ENCODE data around the gene STEAP2.
A peak's percentile ranks its signal among the peaks of the same experiment; 100 is the strongest.
"Not testable (repeated sequence)": the region's sequence is repeated elsewhere in the genome, so short reads cannot be mapped to it uniquely, and the experiment has no call there.

Gene STEAP2

DNA sequence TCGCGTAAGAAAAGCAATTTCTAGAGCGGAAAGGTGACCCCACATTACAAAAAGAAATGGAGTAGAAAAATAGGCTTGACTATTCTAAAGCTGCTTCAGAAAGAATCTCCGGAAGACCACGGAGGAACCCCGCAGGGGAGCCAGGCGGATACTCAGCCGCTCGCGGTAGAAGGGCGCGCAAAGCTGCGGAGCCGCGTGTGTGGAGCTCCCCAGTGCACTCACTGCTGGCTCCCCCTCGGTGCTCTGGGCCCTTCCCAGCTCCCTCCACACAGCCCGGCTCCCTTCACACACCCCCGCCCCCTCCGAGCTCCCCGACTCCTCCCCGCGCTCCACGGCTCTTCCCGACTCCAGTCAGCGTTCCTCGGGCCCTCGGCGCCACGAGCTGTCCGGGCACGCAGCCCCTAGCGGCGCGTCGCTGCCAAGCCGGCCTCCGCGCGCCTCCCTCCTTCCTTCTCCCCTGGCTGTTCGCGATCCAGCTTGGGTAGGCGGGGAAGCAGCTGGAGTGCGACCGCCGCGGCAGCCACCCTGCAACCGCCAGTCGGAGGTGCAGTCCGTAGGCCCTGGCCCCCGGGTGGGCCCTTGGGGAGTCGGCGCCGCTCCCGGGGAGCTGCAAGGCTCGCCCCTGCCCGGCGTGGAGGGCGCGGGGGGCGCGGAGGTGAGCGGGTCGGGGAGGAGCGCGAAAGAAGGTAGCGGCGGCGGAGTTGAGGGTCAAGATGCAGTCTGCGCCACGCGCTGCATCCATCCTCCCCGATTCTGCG, at the start of gene STEAP2:
Gene STEAP2 (plus strand): TSS at position 350 of the 758 bp plus-strand sequence. CDS start 13,343 bp downstream, outside the sequence.
- DNase-seq = peak; percentile 19 to 93 (median 75)

DNA sequence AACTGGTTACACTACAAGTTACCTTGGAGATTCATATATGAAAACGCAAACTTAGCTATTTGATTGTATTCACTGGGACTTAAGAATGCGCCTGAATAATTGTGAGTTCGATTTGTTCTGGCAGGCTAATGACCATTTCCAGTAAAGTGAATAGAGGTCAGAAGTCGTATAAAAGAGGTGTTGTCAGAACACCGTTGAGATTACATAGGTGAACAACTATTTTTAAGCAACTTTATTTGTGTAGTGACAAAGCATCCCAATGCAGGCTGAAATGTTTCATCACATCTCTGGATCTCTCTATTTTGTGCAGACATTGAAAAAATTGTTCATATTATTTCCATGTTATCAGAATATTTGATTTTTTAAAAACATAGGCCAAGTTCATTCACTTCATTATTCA, 48.0 kb upstream of the STEAP2 start:
- DNase-seq = no peak

DNA sequence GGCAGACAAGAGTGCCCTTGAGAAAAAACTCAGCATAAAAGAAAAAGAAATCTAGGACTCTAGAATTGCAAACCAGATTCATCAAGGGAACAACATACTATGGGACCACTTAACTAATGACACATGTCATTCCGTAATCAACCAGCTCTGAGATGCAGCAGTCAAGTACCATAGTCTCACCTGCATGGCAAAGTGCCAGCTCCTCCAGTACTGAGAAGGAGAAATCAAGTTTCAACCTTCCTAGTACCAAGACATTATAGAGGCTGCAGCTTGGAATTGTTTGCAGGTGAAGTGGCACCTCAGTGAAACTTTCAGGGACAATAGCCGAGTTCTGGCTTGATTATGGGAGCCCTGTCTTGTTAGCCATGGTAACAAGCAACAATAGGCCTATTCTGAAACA, 45.8 kb upstream of the STEAP2 start:
- no peak for DNase-seq

DNA sequence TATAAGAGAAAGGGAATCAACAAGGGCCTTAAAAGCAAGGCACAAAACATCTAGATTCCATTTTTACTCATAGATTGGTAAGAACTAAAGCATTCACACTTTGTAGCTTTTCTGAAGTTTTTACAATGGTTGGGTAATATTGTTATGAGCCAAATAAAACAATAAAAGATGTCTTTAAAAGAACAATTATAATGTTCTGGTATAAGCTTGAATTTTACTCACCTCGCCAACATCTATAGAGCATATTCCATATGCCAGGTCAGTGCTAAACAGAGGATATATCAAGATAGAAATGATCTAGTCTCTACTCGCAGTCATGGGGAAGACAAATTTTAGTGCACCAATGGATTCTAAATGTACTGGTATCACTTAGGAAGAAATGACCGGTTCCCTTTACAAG, 45.4 kb upstream of the STEAP2 start:
- no peak for DNase-seq

DNA sequence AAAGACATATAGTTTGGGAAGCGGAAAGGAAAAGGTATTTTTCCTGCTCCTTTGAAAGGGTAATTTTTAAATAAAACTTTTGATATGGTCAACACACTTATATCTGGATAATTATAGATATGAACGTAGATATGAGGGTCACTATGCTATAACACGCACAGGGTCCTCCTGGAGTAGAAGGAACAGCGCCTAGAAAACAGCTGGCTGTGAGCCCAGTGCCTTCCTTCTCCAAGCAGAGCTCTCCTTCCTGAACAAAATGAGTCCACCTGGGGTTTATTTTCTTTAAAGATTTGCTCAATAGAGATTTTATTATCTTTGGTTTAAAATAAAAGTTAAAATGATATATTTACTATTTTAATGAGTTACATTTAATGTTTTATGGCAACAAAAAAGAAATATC, 44.2 kb upstream of the STEAP2 start:
- no peak for DNase-seq

DNA sequence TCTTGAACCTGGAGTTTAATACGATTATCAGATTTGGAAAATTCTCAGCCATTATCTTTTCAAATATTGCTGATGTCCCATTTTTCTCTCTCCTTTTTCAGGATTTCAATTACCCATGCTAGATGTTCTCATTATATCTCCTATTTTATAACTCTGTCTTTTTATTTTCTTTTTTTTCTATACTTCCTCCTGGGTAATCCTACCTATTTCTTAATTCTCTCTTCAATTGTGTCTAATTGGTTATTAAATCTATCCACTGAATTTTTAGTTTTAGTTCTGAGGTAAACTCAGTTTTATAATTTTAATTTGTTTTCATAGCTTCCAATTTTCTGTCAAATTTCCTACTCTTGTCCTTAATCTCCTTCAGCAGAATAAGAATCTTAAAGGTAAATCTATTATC, 41.6 kb upstream of the STEAP2 start:
- no peak for DNase-seq

DNA sequence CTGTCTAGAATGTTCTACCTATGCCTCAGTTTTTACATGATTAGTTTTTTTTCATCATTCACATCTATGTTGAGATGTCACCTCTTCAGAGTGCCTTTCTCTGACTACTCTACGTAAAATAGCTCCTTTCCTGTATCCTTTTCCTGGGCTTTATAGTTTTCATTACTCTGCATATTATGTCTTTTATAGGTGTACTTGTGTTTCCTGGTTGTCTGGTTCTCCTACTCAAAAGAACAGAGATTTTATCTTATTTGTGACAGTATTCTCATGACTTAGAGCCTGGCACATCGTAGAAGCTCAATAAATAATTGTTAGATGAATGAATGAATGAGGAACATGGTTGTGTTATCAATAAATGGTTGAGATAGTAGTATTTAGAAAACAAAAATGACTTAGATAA, 39.4 kb upstream of the STEAP2 start:
- DNase-seq = no peak

DNA sequence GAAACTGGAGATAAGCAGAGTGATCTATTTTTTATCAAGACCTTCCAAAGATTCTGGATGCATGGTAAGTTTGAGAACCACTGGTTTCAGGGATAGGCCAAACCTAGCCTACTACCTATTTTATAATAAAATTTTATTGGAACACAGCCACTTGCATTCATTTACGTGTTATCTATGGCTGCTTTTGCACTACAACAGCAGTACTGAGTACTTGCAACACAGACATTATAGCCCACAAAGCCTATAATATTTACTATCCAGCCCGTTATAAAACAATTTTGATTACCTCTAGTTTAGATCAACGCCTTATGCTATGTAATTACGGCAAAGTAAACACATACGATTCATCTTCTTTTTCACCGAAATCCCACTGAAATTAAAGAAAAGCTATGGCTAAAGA, 38.9 kb upstream of the STEAP2 start:
- no peak for DNase-seq

DNA sequence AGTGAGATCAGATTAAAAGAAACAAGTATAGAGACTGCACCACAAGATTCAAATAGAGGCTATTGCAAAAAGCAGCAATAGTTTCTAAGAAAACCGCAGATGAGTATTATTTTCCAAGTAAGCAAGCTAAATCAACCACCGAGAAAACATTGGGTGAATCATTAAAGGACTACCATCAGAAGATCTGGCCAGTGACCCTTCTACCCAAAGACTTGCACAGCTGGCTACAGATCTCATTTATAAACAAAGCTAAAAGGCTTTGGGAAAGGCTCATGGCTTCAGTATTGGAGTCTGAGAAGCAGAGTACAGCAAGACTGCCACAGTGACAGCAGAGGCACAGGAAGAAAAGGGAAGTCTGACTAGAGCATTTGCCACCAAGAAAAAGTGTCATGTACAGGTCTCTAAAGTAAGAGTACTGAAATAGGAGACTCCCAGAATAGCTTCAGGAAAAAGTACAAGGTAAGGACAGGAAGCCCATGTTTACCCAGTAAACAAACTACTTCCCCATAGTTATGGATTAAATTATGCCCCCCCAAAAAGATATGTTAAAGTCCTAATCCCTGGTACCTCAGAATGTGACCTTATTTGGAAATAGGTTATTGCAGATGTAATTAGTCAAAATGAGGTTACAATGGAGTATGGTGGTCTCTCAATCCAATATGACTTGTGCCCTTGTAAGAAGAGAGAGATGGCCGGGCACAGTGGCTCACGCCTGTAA, 38.3 kb upstream of the STEAP2 start:
- DNase-seq = no peak

DNA sequence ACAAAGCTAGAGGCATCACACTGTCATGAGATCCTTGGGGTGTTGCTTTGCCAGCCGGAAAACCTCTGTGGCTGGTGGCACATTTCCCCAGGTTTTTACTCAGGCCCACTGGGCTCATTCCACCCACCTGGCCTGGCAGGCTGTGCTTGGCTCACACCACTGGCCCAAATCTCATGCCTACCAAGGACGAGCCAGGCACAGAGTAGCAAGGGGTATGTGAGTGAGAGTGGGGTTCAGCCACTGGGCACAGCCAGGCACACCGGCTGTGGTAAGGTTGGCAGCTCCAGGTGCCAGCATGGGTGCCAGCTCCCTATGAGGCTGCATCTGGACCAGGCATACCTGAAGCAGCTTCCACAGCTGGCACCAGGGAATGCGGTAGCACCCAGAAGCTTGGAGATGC, 35.9 kb upstream of the STEAP2 start:
- DNase-seq = no peak

DNA sequence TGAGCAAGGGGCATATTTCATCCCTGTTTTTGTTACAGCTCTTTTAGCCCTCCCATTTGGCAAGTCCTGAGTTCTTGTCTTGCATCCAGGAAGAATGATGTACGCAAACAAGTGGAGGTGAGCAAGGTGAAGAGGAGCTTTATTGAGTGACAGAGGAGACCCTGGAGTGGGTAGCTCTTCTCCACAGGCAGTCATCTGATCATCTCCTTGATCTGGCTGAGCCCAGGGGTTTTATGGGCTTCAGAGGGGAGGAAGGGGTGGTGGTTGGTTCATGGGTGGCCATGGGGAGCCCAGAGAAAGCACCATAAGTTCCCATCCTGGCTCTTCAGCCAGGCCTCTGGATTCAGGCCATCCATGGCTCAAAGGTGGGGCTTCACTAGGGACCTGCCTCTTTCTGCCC, 35.3 kb upstream of the STEAP2 start:
- no peak for DNase-seq

DNA sequence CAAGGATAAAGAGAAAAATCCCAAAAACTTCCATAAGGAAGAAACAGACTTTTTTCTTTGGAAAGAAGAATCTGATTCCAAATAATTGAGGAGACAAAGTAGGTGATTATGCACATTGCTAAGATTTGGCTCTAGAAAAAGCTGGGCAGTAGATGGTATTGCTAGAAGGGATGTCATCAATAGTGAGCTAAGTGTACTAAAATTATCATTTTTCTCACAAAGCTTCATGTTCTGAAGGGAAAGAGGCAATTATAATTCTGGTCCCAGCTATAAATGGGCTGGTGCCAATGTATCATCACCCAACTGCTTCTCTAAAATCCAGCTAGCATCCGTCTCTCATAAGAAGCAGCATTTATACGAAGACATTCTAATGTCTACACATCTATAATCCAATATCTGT, 33.4 kb upstream of the STEAP2 start:
- peak in 4 of 58 donors; percentile 1 to 38 (median 14) for DNase-seq

DNA sequence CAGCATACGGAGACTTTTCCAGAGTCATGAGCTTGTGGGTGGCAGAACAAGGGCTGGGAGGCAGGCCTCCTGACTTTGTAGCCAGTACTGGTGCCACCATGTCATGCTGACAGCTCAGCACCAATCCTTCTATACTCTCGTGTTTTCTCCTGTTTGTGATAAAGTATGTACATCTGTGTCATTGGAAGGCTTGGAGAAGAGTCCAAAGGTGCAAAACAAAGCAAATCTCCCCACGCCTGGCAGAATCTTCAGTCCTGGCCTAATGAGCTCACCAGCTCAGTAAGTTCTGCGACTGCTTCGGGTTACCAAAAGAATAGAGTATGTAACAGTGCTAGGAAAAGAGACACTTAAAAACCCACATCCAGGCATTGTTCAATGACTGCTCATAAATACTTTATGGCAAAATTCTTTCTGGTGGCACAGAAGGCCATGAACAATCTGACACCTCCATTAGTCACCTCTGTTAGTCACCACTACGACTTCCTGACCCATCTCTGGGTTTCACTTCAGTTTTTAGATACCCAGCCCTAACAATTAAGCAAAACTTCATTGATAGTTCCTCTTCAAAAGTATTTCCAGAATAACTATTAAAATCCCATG, 32.8 kb upstream of the STEAP2 start:
- DNase-seq = peak in 1 of 58 donors; percentile 2

DNA sequence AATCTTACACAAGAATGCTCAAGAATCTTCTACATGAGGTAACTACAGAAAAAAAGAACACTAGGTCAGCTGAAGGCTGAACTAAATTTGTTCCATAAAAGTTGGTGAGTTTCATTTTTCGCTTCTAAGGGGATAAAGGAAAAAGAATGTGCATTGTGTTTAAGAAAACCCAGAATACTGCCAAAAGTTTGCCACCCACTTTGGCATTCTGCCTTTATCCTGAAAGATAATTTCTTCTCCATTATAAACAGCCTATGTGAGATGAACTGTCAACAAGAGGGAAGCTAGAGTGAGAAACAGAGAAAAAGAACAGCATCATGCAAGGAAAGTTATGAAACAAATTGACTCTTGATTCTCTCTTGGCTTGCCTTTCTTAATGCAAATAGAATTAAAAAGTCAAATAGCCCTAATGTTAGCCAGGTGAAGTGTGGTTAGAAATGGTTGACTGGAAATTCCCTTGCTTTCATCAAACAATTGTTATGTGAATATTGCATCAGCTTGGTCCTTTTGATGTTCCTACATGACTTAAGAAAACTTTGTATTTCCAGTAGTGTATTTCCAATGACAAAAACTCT, 31.4 kb upstream of the STEAP2 start:
- DNase-seq = peak in 2 of 58 donors; percentile 23 to 45

DNA sequence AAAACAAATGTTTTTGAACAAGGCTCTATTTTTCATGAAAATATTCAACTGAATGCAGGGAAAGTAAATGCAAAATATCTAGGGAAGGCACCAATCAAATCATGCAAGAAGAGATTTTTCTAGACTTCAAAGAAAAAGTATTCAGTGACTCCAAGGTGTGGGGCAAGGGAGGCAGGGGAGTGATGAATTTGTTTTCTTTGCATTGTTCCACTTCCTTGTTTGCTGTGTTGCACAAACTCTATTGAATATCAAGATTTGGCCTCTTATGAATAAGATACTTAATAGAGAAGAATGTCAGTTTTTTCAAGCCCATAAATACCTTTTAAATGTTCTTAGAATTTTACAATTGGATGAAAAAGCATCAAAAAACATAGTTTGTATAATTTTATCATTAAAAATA, 30.9 kb upstream of the STEAP2 start:
- DNase-seq = no peak

DNA sequence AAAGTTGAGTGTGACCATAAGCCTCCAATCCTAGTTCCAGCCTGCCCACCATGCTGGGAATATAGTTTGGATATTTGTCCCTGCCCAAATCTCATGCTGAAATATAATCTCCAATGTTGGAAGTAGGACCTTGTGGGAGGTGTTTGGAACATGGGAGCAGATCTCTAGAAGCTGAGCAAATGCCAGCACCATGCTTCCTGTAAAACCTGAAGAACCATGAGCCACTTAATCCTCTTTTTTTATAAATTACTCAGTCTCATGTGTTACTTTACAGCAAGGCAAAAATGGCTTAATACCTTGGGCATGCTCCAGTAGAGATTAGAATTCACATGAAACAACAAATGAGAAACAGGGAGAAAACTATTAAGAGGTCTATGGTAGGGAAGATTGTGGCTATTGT, 30.1 kb upstream of the STEAP2 start:
- no peak for DNase-seq

DNA sequence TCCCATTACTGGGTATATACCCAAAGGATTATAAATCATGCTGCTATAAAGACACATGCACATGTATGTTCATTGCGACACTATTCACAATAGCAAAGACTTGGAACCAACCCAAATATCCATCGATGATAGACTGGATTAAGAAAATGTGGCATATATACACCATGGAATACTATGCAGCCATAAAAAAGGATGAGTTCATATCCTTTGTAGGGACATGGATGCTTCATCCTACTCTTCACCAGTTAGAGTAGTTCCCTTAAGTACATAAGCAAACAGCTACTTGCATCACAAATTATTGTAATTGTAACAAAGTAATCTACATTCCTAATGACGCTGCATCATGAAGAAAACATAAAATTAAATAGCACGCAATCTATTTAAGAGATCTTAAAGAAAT, 25.2 kb upstream of the STEAP2 start:
- DNase-seq = not testable (repeated sequence)

DNA sequence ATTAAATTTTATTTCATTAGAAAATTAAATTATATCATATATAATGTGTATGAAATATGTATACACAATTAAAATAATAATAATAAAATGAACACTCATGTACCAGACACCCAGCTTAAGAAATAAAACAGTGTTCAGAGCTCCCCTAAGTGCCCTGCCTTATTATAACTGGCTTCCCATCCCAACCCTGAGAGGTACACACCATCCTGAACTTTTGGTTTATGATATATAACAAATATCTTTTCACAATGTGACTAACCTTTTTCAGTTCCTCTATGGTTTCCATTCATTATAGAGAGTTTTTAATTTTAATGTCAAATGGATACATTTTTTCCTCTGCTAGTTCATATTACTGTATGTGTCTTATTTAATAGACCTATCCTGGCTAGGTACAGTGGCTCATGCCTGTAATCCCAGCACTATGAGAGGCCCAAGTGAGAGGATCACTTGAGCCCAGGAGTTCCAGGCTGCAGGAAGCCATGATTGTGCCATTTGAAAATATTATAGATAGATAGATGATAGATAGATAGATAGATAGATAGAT, 24.0 kb upstream of the STEAP2 start:
- no peak for DNase-seq

DNA sequence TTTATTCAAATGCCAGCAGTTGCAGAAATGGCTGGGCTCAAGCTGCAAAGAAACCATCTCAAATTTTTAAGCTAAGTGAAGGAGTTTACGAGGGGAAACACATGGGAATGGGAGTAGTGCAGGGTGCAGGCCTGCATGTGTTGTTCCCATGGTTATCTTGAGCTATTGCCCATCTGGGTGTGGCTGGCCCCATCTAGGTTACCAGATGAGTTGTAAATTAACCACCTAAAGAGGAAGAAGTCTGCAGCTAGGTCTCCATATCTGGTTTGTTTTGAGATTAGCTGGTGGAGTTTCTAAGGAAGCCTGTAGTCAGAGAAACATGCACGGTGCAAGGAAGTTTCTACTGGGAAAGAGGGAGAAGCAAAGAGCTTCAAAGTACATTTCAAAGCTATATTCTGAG, 23.3 kb upstream of the STEAP2 start:
- DNase-seq = no peak

DNA sequence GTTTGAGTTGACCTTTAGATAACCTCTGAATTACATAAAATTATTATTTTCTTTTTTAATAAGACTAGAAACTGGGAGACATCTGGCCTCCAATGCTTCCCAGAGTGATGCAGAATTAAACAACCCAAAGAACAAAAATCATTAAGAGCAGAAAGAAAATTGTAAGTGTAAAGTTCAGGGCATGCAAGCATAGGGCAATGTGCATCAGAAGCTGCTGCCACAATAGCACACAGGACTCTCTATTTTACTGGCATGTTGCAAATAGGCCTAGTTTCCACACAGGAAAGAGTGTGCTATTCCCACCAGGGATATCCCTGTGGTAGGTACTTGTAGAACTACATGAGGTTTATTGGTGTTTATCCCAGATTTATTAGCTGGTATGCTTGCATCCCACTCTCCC, 20.5 kb upstream of the STEAP2 start:
- no peak for DNase-seq

DNA sequence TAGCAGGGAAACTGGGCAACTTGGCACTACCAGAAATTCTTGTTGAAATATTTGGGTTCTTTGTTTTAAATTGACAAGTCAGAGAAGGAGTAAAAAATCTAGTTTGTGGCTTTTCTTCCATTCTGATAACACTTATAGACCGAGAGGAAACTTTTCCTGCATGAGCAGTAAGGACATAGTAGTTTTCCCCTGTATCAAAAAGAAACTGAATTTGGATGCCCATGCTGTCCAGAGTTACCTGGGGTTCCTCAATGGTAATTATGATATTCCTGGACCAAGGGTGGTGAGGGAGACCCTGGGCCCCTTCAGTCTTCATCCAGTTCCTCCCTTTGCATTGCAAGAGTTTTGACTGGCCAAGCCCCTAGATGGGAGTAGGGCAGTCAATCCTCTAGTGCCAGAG, 19.9 kb upstream of the STEAP2 start:
- DNase-seq = no peak
